MM.1S (cell line): ENCODE measurements around the gene EYA2.
"Not testable (repeated sequence)": the region's sequence is repeated elsewhere in the genome, so short reads cannot be mapped to it uniquely, and the experiment has no call there.

Experiments used
- DNase-seq: peaks from one replicate; pipeline ENCODE4 v3.0.0-alpha.2; 2015
- H2AFZ ChIP-seq: fragments of 300-600 bp; sonication (generic); 2 replicates; pipeline ENCODE4 v1.6.0; 2016; ENCODE audit warnings: antibody characterized with exemption, low read length
- H3F3A ChIP-seq: fragments of 300-600 bp; sonication (generic); 2 replicates; pipeline ENCODE4 v1.6.1; 2016; ENCODE audit warnings: mild to moderate bottlenecking, antibody characterized with exemption, low read length, moderate library complexity, mixed read lengths; ENCODE audit not compliant: insufficient read depth
- H3K27ac ChIP-seq: fragments of 300-600 bp; sonication (generic); 2 replicates; pipeline ENCODE4 v1.5.1; 2016; ENCODE audit warnings: mild to moderate bottlenecking, low read length
- H3K27me3 ChIP-seq: fragments of 300-600 bp; sonication (generic); replicated peaks from 2 replicates; pipeline ENCODE4 v1.6.0; 2016; ENCODE audit warnings: low read length; ENCODE audit not compliant: insufficient read depth
- H3K36me3 ChIP-seq: fragments of 300-600 bp; sonication (generic); replicated peaks from 2 replicates; pipeline ENCODE4 v1.6.1; 2016; ENCODE audit warnings: mild to moderate bottlenecking, low read length, mixed read lengths; ENCODE audit not compliant: insufficient read depth
- H3K4me1 ChIP-seq: fragments of 300-600 bp; sonication (generic); 2 replicates; pipeline ENCODE4 v1.6.1; 2016; ENCODE audit warnings: low read length, mixed read lengths
- H3K4me2 ChIP-seq: fragments of 300-600 bp; sonication (generic); 2 replicates; pipeline ENCODE4 v1.6.0; 2016; ENCODE audit warnings: low read depth, low read length
- H3K4me3 ChIP-seq: fragments of 300-600 bp; sonication (generic); 2 replicates; pipeline ENCODE4 v1.5.1; 2016; ENCODE audit warnings: low read length, mixed read lengths
- H3K79me2 ChIP-seq: fragments of 300-600 bp; sonication (generic); 2 replicates; pipeline ENCODE4 v1.6.1; 2016; ENCODE audit warnings: mixed run types, low read length, mixed read lengths
- H3K9ac ChIP-seq: fragments of 300-600 bp; sonication (generic); 2 replicates; pipeline ENCODE4 v1.6.1; 2016; ENCODE audit warnings: low read length, mixed read lengths
- H3K9me2 ChIP-seq: fragments of 300-600 bp; sonication (generic); replicated peaks from 2 replicates; pipeline ENCODE4 v1.6.1; 2016; ENCODE audit warnings: mild to moderate bottlenecking, low read length, mixed read lengths; ENCODE audit not compliant: insufficient read depth
- H3K9me3 ChIP-seq: fragments of 300-600 bp; sonication (generic); replicated peaks from 2 replicates; pipeline ENCODE4 v1.6.1; 2016; ENCODE audit warnings: mild to moderate bottlenecking, low read length, mixed read lengths; ENCODE audit not compliant: insufficient read depth
- H4K20me1 ChIP-seq: fragments of 300-600 bp; sonication (generic); 2 replicates; pipeline ENCODE4 v1.6.1; 2016; ENCODE audit warnings: mild to moderate bottlenecking, low read length, moderate library complexity, mixed read lengths; ENCODE audit not compliant: insufficient read depth
- CTCF ChIP-seq: fragments of 300-600 bp; sonication (generic); IDR thresholded peaks from 2 replicates; pipeline ENCODE4 v1.5.1; 2016; ENCODE audit warnings: antibody characterized with exemption, low read length, mixed read lengths
- EZH2 ChIP-seq: fragments of 300-600 bp; sonication (generic); optimal IDR thresholded peaks from 2 replicates; pipeline ENCODE3; 2017; ENCODE audit warnings: low read depth, mild to moderate bottlenecking, antibody characterized with exemption, low read length, mixed read lengths
- EZH2phosphoT487 ChIP-seq: fragments of 300-600 bp; sonication (generic); IDR thresholded peaks from 2 replicates; pipeline ENCODE4 v1.6.1; 2018; ENCODE audit warnings: antibody characterized with exemption, low read length

The EYA2 gene

GRCh38 chr20:46930640-46931339 lies 36.1 kb downstream of the EYA2 start:
- H3K9me2 ChIP-seq = no peaks in the 10 kb centered on the region

GRCh38 chr20:46931699-46932098 lies 37.1 kb downstream of the EYA2 start:
- Histone ChIP-seq H3K4me3 (no peak overlapping the region), H3K9me2 (no peaks in the 10 kb centered on the region), H3K9ac (no peak overlapping the region), H3K27ac (no peak overlapping the region), H4K20me1 (no peaks in the 10 kb centered on the region), H3K36me3 (no peaks in the 10 kb centered on the region), H3K27me3 (no peaks in the 10 kb centered on the region), H3K9me3 (no peaks in the 10 kb centered on the region), H3F3A (no peaks in the 10 kb centered on the region), H3K4me1 (no peaks in the 10 kb centered on the region), H2AFZ (no peak overlapping the region), H3K79me2 (no peaks in the 10 kb centered on the region), H3K4me2 (no peak overlapping the region)
- no peak for TF ChIP-seq EZH2
- no peak for TF ChIP-seq EZH2phosphoT487
- no peak for DNase-seq

More at GRCh38 chr20:46930640-46931339, 36.1 kb downstream of the EYA2 start:
- H3K4me3 ChIP-seq = no peak overlapping the region
- no peaks in the 10 kb centered on the region for H3F3A ChIP-seq
- no peak overlapping the region for H3K9ac ChIP-seq
- no peaks in the 10 kb centered on the region for H3K36me3 ChIP-seq
- H4K20me1 ChIP-seq = no peaks in the 10 kb centered on the region
- no peaks in the 10 kb centered on the region for H3K4me1 ChIP-seq
- H3K4me2 ChIP-seq = no peak overlapping the region
- no peaks in the 10 kb centered on the region for H3K79me2 ChIP-seq
- H3K9me3 ChIP-seq = no peaks in the 10 kb centered on the region
- DNase-seq = no peak
- H2AFZ ChIP-seq = no peak overlapping the region
- H3K27me3 ChIP-seq = no peaks in the 10 kb centered on the region
- TF ChIP-seq EZH2phosphoT487 (no peak), CTCF (no peak), EZH2 (no peak)
- H3K27ac ChIP-seq = no peak overlapping the region

DNA sequence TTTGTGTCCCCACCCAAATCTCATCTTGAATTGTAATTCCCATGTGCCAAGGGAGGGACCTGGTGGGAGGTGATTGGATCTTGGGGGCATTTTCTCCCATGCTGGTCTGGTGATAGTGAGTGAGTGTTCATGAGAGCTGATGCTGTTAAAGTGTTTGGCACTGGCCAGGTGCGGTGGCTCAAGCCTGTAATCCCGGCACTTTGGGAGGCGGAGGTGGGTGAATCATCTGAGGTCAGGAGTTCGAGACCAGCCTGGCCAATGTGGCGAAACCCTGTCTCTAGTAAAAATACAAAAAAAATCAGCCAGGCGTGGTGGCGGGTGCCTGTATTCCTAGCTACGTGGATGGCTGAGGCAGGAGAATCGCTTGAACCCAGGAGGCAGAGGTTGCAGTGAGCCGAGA lies 37.8 kb downstream of the EYA2 start:
- not testable (repeated sequence) for H3K4me2 ChIP-seq, H3K79me2 ChIP-seq, H3K4me3 ChIP-seq, H3K27ac ChIP-seq, H4K20me1 ChIP-seq, H3K4me1 ChIP-seq, H3F3A ChIP-seq, H3K27me3 ChIP-seq, H3K9me2 ChIP-seq, H3K36me3 ChIP-seq, DNase-seq, H3K9ac ChIP-seq, H3K9me3 ChIP-seq, H2AFZ ChIP-seq

GRCh38 chr20:46933150-46933549 lies 38.5 kb downstream of the EYA2 start:
- no peak for DNase-seq
- TF ChIP-seq CTCF = no peak
- TF ChIP-seq EZH2phosphoT487 = no peak
- no peak for TF ChIP-seq EZH2
- no peak overlapping the region for H3K9ac ChIP-seq

More at GRCh38 chr20:46933150-46933549, 38.5 kb downstream of the EYA2 start:
- H3K4me2 ChIP-seq = no peak overlapping the region
- no peak overlapping the region for H3K27ac ChIP-seq
- H3K9me3 ChIP-seq = no peaks in the 10 kb centered on the region
- H2AFZ ChIP-seq = no peak overlapping the region
- H3K4me1 ChIP-seq = no peaks in the 10 kb centered on the region
- H3K36me3 ChIP-seq = no peaks in the 10 kb centered on the region
- H3K27me3 ChIP-seq = no peaks in the 10 kb centered on the region
- H3K4me3 ChIP-seq = no peak overlapping the region
- no peaks in the 10 kb centered on the region for H3K9me2 ChIP-seq
- no peaks in the 10 kb centered on the region for H4K20me1 ChIP-seq
- no peaks in the 10 kb centered on the region for H3K79me2 ChIP-seq
- H3F3A ChIP-seq = no peaks in the 10 kb centered on the region
